GM12892 (cell line): ENCODE results near the gene FBN1.

Experiments used
- POLR2A ChIP-seq: IDR thresholded peaks from 2 replicates; pipeline ENCODE4 v1.6.1; 2011; ENCODE audit warnings: low read depth, low read length, control low read depth
- POLR2AphosphoS5 ChIP-seq: IDR thresholded peaks from 2 replicates; pipeline ENCODE4 v1.6.1; 2011; ENCODE audit warnings: low read depth, low read length, control low read depth
- TAF1 ChIP-seq: IDR thresholded peaks from 2 replicates; pipeline ENCODE4 v1.6.1; 2011; ENCODE audit warnings: low read depth, mild to moderate bottlenecking, control low read depth, low read length, borderline replicate concordance

- TF ChIP-seq POLR2A (no peak), TAF1 (no peak), POLR2AphosphoS5 (no peak)
Observed at GRCh38 chr15:48616216-48616615, 29.3 kb downstream of the FBN1 start.
